AML-193 (cell line): ENCODE measurements around the gene RASGRP3.

Experiments
- DNase-seq, 2 experiments: peaks; one replicate each; lab custom pipeline; 2025; lab: John Stamatoyannopoulos, UW

RASGRP3 gene

DNA sequence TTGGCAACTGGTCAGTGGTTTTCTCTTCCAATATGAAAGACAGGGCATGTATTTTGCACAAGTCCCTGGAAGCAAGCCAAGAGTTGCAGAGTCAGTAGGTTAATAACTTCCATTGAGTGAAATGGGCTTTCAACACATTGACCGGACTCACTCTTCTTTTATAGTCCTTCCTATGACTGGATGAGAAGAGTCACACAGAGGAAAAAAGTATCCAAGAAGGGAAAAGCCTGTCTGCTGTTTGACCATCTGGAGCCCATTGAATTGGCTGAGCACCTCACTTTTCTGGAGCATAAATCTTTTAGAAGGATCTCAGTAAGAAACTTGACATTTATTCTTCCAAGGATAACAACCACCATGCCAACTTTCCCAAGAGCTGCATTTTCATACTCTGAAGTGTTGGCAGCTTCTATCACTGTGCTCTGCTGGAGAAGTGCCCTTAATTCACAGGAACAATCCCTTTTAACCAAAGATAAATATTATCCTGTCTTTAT is 45.4 kb downstream of the RASGRP3 start:
- DNase-seq = peak; percentile 11 to 24

DNA sequence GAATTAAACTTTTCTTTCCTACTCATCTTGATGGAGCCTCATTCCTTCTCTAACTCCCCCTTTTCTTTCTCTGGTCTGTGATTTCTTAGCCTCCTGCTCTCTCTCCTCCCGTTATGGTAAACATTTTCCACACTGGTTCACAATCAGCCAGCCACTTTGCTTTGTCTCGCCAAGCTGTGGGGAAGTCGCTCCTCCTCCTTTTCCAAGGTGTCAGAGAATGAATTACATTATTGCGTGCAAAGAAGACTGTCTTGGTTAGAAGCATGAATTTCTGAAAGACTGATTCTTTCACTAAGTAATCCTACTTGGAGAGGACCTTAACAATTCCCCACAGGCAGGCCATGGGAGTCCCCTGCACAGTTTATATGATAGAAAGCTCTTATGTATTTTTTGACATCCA is 46.1 kb downstream of the RASGRP3 start:
- no peak for DNase-seq

DNA sequence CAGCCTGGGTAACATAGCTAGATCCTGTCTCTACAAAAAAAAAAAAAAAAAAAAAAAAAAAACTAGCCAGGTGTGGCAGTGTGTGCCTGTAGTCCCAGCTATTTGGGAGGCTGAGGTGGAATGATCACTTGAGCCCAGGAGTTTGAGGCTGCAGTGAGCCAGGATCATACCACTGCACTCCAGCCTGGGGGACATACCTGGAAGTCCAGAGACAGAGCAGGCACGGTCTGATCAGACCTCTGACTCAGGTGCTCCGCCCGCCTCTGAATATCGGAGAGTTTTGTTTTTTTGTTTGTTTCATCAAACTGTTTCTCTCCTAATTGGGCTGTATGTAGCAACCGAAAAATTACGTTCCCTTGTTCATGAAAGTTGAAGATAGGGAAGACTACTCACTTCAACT is 49.2 kb downstream of the RASGRP3 start:
- no peak for DNase-seq

DNA sequence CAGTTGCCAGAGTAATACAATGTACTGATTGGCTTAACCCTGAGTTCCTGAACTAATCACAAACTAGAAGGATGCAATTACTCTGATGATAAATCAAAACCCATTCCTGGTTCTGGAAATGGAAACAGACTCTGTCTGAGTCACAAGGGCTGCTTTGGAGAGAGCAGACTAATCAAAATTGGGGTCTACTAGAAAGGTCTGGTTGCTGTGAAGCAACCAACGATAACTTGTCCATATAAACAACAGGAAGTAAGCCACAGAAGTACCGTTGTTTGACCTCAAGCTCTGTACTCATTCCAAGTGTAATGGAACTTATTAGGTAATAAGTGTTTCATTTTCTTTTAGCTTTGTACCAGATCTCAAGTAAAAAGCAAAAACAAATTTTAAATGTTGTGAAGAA is 49.7 kb downstream of the RASGRP3 start:
- DNase-seq = peak; percentile 73 to 74

DNA sequence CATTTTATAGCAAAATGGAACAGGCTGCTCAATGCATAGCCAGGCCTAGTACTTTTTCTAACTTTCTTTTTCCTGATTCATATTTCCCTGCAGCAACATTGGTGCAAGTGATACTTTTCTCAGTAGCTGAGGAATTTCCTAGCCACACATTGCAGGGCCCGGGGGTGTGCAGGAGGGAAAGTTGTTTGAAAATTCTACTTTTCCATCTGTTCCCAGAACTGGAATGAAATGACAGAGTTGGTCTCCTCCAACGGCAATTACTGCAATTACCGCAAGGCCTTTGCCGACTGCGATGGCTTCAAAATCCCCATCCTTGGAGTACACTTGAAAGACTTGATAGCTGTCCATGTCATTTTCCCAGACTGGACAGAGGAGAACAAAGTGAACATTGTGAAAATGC is 50.5 kb downstream of the RASGRP3 start:
- no peak for DNase-seq

DNA sequence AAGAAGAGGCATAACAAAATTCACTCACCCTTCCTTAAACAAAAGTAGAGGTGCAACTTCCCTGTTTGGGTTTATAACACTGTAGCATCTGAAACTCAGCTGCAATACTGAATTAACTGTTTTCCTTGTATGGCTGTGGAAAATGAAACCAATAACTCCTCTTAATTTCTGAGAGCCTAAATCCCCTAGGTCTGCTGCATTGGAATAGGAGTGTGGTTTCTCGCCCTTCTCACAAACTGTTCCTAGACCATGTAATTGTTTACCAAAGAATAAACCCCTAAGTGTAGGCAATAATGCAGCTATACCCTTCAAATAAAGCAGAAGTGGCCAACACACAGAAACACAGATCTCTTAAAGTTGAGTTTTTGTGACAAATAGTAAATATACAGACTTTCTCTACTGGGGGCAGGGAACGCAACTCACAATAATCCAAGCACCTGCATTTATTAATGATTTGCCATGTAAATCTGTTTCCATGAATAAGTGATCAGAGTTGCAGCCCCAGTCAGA is 52.0 kb downstream of the RASGRP3 start:
- DNase-seq = peak; percentile 19 to 21

- DNase-seq = no peak
Measured at GRCh38 chr2:33529771-33530481, 53.5 kb downstream of the RASGRP3 start.

- DNase-seq = no peak
Measured at GRCh38 chr2:33530690-33531548, 54.5 kb downstream of the RASGRP3 start.

DNA sequence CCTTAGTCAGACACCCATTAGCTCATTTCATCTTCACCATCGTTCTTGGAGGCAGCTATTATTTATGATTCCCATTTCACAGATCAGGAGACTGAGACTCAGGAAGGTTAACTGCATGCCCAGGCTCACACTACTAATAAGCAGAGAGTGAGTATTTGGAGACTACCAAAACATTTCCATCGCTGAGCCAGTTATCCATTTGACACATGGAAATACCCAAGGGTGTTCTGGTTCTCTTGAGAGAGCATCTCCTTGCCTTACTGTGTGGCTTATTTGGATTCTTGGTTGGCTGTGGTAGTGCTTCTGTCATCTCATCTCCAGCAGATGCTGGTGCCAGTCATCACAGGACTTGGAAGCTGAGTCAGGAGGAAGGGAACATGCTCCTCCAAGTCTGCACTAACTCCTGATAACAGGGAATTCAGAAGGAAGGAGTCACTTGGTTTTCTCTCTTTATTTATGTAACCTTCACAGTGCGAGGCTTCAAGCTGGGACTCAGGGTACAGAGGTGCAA is 55.2 kb downstream of the RASGRP3 start:
- no peak for DNase-seq

DNA sequence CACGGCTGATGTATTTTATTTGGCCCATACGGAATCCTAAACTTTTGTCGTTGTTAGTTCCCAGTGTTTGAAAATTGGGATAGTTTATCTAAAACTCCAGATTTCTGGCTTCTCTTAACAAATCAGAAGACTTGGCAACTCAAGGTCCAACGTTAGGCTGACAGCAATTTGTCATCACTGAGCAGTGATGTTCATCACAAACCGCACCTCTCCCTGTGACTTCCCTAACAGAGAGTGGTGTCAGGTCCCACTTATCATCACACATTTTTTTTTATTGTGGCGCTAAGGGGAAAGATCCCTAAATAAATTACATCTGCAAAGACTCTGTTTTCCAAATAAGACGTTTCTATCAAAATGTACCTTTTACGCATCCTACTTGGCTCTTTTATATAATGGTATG is 55.7 kb downstream of the RASGRP3 start:
- DNase-seq = no peak

DNA sequence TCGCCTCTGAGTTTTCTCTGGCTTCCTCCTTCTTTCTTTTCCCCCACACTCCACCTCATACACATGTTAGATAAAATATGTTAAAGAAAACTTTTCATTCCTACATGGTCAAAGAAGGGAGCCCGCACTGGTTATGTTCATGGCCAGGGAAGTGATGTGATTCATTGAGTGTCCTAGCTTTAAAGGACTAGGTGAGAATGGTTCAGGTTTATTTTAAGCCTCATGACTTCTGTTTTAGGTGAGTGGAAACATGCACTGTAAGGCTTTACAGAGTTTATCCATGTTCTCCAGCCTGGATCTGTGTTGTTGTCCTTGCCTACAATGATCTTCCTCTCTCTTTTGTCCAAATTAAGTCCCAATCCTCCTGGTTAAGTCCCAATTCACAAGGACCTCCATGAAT is 56.5 kb downstream of the RASGRP3 start:
- DNase-seq = no peak

- DNase-seq = no peak
Measured at GRCh38 chr2:33535421-33535820, 59.0 kb downstream of the RASGRP3 start.

DNA sequence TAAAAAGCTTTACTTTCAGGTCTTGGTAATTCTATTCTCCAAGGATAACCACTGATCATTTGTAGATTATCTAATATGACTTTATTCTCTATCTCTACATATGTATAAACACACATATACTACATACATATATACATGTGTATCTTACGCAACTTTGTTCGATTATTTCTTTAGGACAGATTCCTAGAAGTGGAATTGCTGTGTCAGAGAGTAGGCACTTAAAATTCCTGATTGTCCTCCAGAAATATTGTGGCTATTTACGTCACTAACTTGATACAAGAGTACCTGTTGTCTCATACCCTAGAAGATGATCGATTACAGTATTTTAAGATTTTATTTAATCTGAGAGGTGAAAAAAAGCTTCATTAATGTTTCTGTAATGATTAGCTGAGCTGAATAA is 64.8 kb downstream of the RASGRP3 start:
- no peak for DNase-seq

DNA sequence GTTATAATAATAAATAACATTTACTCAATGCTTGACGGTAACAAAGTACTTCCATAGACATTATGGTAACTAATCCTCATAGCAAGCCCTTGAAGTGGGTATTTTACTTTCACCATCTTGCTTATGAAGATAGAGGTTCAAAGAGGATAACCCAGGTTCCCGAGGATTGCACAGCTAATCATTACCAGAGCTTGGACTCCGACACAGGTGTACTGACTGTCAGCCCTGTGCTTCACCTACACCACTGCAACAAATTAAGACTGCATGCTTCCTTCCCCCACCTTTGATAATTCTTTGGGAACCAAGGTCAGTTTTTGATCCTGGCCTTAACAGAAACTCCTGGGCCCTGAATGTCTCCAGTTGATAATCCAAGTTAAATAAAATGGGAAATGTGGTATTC is 73.8 kb downstream of the RASGRP3 start:
- no peak for DNase-seq

DNA sequence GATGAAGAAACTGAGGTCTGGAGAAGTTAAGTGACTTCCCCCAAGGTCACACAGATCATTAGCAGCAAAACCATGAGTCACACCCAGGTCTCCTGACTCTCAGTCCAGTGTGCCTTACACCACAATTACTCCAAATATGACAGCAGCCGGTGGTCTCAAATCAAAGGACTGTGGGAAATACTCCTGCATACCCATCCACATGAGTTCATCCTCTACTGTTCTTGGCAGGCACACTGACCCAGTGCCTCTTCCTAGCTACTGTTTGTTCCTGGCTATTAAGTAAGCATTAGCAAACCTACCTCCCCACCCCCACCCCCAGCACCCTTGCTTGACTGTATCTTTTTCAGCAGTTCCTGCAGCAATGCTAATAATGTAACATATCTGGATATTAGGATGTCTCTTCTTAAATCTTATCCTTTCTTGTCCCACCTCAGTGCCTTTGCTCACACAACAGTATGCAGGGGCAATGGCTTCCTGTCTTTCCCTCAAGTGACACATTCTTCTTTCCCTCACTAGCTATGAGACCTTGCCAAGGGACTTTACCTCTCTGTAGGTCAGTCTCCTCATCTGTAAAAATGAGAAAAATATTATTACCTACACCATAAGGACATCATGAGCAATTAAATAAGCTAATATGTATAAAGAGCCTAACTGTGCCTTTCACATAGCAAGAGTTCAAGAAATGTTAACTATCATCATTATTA is 76.5 kb downstream of the RASGRP3 start:
- peak in 1 of 2 experiments; percentile 29 for DNase-seq

DNA sequence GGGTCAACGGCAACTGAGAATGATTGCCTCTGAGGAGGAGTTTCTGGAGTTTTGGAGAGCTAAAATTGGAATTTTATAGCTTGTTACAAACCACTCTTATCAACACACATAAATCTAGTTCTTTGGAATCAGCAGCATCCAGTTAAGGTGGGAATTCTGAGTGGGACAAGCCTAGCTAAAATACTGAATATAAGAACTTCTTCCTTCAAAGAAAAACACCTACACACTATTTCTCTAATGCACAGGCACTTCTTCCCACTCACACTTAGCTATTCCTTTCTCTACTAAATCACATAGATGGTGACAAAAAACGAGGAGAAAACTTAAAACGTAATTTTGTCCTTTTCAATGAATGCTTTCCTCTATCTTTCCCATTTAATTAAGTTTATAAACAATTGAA is 79.2 kb downstream of the RASGRP3 start:
- DNase-seq = no peak

DNA sequence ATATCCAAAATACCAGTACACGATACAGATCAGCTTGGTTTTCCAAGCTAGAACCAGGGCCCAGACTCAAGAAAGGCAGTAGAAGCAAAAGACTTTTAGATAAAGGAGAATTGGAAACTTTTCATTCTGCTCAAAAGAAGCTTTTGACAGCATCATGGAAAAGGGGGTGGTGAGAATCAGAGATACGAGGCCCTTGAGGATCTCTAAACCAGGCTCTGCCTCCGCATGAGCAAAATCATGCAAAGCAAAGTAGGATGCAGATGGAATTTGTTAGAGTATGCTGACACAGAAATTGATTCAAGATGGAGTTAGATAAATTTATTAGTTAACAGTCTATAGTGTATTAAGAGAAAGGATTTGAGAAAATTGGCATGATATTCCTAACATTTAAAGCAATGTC is 82.9 kb downstream of the RASGRP3 start:
- DNase-seq = no peak

- DNase-seq = no peak
Measured at GRCh38 chr2:33560017-33560416, 83.6 kb downstream of the RASGRP3 start.

DNA sequence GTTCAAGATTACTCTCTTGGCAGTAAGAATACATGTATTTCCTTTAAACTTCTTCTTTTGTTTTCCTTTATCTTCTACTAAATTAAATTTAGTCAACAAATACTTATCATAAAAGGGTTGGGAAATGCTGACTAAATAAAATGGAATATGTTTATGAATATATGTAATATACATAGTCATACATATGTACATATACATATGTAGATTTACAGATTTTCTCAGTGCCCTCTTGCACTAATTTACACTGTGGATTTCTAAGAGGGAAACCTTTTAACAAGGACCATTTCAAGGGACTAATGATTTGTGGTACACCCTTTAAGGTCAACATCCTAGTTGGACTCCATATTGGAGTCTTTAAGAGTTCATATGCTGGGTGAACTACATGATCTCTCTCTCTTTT is 85.4 kb downstream of the RASGRP3 start:
- DNase-seq = no peak

DNA sequence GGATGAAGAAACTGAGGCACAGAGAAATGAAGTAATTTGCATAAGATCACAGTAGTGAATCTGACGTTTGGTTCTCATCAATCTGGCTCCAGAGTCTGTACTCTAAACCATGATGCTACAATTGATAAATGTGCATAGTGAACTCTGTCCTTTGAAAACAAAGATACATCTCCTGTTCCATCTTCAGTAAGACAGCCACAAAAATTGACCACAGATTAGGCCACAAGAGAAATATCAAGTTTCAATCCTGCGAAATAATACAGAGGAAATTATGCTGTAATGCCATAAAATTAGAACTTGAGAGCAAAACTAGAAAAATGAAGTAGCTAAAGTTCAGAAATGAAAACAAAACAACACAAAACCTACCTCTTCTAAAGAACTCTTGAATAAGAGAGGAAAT is 94.2 kb downstream of the RASGRP3 start:
- DNase-seq = no peak

GRCh38 chr2:33573657-33574056 is 97.2 kb downstream of the RASGRP3 start:
- DNase-seq = no peak

GRCh38 chr2:33577084-33577483 is 100.6 kb downstream of the RASGRP3 start:
- DNase-seq = no peak
